ENCODE results near the gene TOMM40.

The TOMM40 gene

DNA sequence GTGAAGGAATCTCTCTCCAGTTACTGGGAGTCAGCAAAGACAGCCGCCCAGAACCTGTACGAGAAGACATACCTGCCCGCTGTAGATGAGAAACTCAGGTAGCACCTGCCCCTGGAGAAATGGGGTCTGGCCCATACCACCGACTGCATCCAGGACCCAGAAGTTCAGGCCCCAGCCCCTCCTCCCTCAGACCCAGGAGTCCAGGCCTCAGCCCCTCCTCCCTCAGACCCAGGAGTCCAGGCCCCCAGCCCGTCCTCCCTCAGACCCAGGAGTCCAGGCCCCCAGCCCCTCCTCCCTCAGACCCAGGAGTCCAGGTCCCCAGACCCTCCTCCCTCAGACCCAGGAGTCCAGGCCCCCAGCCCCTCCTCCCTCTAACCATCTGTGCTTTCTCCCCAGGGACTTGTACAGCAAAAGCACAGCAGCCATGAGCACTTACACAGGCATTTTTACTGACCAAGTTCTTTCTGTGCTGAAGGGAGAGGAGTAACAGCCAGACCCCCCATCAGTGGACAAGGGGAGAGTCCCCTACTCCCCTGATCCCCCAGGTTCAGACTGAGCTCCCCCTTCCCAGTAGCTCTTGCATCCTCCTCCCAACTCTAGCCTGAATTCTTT lies 57.8 kb downstream of the TOMM40 start:
- no peak overlapping the region for H3K27ac ChIP-seq
- no peak for TF ChIP-seq ZFX (IDR thresholded peaks at IDR 0.05; ENCODE audit: borderline replicate concordance)

GRCh38 chr19:44949550-44949949 lies 58.5 kb downstream of the TOMM40 start:
- no peak for TF ChIP-seq ZFX (IDR thresholded peaks at IDR 0.05; ENCODE audit: borderline replicate concordance)
- TF ChIP-seq, protein P1, sequence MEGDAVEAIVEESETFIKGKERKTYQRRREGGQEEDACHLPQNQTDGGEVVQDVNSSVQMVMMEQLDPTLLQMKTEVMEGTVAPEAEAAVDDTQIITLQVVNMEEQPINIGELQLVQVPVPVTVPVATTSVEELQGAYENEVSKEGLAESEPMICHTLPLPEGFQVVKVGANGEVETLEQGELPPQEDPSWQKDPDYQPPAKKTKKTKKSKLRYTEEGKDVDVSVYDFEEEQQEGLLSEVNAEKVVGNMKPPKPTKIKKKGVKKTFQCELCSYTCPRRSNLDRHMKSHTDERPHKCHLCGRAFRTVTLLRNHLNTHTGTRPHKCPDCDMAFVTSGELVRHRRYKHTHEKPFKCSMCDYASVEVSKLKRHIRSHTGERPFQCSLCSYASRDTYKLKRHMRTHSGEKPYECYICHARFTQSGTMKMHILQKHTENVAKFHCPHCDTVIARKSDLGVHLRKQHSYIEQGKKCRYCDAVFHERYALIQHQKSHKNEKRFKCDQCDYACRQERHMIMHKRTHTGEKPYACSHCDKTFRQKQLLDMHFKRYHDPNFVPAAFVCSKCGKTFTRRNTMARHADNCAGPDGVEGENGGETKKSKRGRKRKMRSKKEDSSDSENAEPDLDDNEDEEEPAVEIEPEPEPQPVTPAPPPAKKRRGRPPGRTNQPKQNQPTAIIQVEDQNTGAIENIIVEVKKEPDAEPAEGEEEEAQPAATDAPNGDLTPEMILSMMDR (IDR thresholded peaks at IDR 0.05), result no peak
- H3K27ac ChIP-seq, result no peak overlapping the region

DNA sequence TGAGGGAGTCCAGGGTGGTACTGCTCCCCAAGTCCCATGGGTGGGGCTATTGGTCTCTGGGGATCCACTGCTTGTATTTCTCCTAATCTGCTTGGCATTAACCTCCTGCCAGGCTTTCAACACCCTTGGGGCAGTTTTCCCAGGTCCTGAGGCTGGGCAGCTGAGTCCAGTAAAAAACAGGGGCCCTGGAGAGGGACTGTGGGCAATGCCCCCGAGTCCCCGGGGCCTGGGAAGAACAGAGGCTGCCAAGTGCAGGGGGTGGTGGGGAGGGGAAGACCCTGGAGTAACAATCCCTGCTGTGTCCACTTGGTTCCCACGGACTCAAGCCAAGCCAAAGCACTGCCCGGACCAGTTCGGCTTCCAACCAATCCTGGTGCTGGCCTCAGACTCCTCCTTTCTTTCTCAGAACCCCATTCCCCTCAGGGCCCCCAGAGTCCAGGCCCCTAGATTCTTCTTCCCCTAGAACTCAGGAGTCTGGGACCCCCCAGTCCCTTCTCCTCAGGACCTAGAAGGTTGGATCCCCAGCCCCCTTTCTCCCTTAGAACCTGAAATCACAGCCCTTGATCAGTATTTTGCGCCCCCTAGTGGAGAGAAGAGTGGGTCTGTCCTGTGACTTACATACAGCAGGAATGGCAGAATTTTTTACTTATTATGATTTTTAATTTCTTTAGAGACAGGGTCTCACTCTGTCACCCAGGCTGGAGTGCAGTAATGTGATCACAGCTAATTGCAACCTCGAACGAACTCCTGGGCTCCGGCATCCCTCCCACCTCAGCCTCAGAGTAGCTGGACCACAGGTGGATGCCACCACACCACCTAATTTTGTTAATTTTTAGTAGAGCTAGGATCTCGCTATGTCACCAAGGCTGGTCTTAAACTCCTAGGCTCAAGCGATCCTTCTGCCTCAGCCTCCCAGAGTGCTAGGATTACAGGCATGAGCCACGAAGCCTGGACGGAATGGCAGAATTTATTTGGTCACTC lies 60.4 kb downstream of the TOMM40 start:
- no peak for TF ChIP-seq ZFX (IDR thresholded peaks at IDR 0.05; ENCODE audit: borderline replicate concordance)
- TF ChIP-seq, protein P1 (IDR thresholded peaks at IDR 0.05), result peak; percentile 92
- H3K27ac ChIP-seq, result peak overlapping the region; percentile 27; the same call in 1 of the 2 replicates

All from 22Rv1 (cell line).